Ecto neural progenitor cell (in vitro differentiated cells): ENCODE results near the gene HECTD4.
"Not testable (repeated sequence)": the region's sequence is repeated elsewhere in the genome, so short reads cannot be mapped to it uniquely, and the experiment has no call there.

Experiments used
- DNase-seq: peaks from one replicate; pipeline ENCODE4 v3.0.0-alpha.2; 2018; ENCODE audit warnings: low spot score

Gene HECTD4

DNA sequence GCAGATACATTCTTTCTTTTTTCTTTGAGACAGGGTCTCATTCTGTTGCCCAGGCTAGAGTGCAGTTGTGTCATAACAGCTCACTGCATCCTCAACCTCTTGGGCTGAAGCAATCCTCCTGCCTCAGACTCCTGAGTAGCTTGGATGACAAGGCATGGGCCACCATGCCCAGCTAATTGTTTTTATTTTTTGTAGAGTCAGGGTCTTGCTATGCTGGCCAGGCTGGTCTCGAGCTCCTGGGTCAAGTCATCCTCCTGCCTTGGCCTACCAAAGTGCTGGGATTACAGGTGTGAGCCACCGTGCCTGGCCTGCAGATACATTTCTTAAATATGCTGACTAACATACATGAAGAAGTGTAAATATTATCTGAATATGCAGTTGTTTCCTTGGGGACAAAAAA is 115.8 kb downstream of the HECTD4 start:
- no peak for DNase-seq

DNA sequence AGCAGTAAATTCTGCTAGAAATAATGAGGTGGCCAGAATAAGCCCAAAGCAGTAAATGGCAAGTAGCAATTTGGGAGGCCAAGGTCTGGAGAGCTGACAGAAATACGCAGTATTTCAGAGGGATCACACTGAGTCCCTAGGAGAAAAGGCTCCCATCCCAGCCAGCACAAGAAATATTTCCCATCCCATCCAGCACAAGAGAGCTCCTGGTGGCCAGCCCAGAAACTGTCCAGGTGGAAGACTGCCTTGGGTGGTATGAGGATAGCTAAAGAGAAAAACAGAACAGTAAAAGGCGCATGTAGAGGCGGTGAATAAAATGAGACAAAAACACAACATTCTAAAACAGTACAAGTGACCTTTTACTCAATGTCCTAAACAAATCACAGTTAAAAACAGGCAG is 120.7 kb downstream of the HECTD4 start:
- DNase-seq: no peak

DNA sequence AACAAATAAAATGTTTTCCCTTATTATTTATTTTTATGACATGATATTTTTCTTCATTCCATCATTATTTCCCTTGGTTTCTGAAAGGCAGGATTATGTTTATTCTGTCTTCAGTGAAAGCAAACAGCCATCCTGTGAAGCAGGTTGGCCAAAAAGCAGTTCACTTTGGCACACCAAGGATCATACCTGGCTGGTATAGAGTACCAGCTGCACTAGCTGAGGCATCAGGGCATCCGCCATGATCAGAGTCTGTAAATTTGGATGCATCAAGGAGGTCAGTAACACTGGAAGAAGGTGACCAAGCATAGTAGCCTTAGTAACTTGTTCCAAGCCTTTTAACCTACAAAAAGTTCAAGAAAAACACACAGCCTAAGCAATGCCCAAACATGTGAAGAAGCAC is 123.3 kb downstream of the HECTD4 start:
- no peak for DNase-seq

DNA sequence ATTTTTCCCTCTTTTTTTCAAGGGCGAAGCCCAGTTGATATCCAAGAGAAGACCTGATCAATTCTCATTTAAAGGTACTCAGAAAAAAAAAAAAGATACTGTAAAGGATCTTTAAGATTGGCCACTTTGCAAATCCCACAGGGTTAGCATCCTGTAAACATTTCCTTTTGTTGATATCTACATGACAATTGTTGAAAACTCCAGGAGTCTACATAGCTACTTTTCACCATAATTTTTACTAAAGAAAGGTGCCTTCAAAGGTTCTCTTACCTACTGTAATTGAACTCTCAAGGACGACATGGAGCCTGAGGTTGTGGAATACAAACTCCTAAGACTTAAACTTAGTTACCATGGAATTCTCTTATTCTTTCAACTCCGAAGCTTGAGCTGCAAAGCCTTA is 125.5 kb downstream of the HECTD4 start:
- DNase-seq: no peak

DNA sequence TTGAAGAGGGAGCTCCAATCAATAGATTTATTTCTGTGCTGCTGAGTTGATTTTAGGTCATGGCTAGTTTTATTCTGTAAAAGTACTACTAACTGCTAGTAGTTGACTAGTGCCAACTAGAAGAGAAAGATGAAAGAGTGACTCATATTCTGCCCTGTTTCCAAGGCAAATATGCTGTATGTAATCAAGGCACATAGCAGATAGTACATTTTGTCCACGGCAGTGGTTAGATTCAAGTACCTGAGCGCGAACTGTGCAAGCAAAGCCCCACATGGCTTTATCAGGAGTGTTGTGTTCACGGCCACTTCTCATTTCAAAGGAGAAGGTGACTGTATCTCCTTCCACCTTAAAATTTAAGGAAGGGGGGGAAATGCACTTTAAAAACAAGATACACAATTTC is 130.0 kb downstream of the HECTD4 start:
- DNase-seq: no peak

GRCh38 chr12:112244902-112245301 is 137.3 kb downstream of the HECTD4 start:
- DNase-seq: not testable (repeated sequence)

DNA sequence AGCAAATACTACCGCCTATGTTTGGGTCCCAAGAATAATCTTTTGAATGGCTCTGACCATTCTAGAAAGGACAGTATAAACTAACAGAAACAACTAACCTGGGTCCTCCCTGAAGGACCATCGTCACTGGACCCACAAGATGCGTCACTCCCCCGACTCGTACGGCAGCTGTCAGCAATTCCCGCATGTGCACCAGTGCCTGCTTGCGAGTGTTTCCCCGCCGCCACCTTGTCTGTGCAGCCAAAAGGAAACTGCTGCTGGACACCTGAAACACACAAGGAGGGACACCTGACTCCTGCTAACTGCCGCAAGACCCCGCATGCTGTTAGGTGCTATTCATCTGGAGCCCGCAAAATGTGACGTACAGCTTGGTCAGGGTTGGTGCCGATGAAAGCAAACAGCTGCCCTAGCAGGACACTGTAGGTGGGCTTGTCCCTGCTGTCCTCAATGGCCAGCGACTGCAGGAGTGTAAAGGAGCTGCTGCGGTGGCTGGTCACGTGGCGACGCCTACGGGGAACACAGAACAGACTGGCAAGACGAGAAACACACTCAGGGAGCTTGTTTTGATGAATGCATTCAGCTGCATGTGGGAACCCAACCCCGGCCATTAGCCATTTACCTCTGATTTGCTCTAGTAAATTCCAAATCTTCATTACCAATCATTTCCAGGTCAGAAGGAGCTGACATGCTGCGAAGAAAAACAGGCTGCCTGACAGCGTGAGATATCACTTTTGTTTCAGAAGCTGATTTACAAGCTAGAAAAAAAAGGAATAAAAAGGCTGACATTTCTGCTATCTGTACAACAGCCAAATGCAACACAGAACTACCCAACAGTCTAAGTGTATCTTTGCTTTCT is 138.7 kb downstream of the HECTD4 start:
- no peak for DNase-seq

- no peak for DNase-seq
Measured at GRCh38 chr12:112241176-112241575, 141.1 kb downstream of the HECTD4 start.

DNA sequence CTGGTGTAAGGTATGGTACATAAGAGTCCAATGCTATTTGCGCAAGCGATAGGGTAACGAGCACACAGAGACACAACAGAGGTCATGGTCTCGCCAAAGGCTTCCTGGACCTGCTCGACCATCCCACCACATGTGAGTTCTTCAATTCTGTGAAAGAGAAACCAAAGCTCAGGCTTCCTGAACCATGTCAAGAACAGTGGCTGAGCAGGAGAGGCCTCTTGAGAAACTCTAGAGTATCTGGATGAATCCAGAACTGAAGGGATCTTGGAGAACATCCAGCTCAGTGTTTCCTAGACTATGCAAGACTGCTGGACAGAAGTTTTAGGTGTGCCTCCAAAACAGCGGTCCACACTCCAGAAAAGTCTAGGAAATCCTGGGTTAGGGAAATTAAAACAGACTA is 142.3 kb downstream of the HECTD4 start:
- no peak for DNase-seq

DNA sequence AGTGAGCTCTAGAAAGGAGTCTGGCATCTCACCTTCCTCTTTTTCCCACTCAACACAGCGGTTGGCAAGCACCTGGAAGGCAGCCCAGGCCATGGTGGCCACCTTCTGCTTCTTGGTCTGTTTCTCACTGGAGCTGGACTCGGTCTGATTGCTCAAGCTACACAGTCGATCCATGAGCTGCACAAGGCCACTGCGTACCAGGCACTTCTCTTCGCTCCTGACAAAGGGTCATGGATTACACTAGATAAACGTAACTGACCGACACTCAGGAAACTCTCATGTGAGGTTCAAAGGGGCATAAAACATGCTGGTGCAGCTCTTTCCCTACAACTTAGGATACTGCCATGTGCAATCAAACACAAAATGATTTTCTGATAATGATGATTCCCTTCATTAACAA is 143.2 kb downstream of the HECTD4 start:
- no peak for DNase-seq

DNA sequence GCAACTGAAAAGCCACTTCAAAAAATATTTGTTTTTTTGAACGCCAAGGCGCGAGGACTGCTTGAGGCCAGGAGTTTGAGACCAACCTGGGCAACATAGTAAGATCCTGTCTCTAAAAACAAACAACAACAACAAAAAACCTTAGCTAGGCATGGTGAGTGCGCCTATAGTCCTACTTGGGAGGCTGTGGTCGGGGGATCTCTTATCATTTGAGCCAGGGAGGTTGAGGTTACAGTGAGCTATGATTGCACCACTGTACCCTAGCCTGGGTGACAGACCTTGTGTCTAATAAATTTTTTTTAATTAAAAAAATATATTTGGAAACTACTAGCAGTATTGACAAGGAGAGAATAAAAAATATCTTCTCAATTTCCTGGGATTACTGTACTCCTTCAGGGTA is 143.8 kb downstream of the HECTD4 start:
- no peak for DNase-seq

DNA sequence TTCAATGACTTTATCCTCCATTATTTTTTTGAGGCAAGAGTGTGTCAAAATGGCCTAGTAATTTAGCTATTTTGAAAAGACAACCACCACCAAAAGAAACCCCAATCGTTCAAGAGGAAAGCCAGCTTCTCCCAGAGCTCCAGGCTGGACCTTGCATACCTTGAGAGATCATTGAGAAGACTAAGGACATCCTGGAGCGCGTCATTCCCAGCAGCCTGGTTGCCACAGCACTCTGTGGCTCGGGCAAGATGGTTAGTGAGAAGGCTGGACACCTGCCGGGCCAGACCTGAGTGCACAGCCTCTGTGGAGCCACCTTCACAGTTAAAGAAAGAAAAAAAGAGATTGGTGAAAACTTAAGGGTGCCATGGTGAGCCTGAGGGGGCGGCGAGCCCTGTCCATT is 145.4 kb downstream of the HECTD4 start:
- no peak for DNase-seq

DNA sequence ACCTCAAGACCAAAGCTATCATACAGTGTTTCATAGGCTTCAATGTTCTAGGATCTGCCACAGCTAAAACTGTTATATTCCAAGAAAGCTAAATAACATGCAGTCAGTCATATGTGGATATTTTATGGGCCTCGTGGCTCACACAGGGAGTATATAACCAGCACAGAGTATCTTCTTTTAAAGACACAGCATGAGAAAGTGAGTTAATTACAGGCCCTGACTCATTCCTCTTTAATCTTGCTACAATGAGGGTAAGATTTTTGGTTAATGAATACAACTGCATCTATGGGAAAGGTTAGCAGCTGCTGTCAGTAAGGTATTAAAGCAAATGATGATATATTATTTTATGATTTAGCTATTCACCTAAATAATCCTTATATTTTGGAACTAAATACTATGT is 145.8 kb downstream of the HECTD4 start:
- no peak for DNase-seq

DNA sequence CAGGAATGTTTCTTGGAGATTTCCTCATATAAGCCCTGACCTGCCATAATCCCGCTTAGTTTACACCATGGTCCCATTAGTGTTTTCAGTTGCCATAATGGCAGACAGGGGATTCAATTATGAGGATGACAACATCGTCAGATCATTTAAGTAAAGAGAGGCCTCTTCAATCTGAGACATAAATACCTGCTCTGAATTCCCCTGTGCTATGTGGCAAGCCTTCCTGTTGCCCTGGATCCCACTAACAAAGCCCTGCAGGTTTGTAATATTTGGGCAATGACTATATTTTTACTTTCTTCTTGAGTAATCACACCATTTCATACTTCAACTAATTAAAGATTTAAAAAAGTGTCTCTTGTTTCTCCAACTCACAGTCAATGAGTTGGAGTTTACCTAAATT is 147.9 kb downstream of the HECTD4 start:
- no peak for DNase-seq

DNA sequence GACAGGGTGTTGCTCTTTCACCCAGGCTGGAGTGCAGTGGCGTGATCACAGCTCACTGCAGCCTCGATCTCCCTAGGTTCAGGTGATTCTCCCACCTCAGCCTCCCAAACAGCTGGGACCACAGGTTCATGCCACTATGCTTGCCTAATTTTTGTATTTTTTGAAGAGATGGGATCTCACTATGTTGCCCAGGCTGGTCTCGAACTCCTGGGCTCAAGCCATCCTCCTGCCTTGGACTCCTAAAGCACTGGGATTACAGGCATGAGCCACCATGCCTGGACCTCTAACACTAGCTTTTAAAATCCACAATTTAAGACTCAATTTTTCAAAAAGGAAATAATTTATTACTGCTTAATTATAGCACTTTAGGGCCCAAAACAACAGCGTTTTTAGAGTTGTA is 149.0 kb downstream of the HECTD4 start:
- DNase-seq: no peak

DNA sequence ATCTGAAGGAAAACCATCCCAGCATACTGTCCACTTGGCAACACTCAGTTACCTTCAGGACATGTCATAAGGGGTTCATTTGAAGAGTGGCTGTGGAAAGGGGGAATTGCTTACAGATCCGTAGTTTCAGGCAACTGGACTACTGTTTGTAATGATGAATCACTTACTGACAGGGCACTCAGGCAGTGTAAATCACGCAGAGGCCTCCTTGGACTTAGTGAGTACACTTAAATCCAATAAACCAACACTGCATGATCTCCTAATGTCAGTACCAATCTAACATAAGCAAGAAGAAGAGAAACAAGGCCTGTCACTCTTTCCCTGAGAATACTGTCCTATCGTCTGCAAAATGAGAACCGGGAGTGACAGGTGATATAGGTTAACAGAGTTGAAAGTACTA is 152.1 kb downstream of the HECTD4 start:
- no peak for DNase-seq

DNA sequence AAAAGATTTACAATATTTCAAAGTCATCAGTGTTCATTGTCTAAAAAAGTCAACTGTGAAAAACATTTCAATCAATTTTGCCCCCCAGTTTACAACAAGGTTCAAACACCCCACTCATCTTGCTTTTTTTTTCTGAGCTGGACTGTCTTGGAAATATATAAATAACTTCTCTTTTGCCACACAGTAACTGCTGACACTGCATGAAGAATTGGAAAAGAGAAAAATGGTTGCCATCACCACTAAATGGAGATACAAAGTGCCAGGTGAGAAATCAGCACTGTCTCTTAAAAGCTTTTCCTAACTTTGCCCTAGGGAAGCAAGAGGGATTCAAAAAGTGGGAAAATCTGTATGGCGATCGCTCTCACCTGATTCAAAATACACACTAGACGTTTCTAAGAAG is 155.5 kb downstream of the HECTD4 start:
- DNase-seq: no peak

DNA sequence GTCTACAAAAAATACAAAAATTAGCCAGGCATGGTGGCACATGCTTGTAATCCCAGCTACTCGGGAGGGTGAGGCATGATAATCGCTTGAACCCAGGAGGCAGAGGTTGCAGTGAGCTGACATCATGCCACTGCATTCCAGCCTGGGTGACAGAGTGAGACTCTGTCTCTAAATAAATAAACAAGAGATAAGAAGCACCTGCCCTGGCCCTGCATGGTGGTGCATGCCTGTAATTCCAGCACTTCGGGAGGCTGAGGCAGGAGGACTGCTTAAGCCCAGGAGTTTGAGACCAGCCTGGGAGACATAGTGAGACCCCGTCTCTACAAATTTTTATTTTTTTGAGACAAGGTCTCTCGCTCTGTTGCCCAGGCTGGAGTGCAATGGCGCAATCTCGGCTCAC is 161.6 kb downstream of the HECTD4 start:
- not testable (repeated sequence) for DNase-seq

DNA sequence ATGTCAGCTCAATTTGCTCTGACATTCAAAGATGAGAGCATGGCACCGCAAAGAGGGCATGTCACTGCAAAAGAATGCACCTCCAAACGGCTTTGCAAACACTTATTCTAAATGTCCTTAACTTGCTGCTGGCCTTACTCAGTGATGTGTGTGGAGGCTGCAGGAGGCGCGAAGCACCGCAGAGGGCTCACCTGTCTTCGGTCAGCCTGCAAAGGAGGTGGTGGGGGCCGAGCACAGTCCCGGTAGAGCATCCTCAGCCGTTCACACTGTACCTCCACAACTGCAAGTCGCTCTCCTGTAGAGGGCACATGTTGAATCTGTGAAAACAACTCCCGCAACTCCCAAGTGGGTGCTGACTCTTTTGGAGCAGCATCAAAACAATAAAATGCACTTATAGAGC is 163.0 kb downstream of the HECTD4 start:
- DNase-seq: no peak

DNA sequence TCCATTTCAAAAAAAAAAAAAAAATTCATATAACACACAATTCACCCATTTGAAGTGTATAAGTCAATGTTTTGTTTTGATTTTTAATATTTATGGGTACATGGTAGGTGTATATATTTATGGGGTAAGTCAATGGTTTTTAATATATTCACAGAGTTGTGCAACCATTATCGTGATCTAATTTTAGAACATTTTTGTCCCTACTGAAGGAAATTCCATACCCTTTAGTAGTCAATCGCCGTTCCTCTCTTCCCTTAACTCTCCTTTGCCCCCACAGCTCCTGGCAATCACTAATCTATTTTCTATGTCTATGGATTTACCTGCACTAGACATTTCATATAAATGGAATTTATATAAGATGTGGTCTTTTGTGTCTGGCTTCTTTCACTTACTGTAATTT is 164.1 kb downstream of the HECTD4 start:
- no peak for DNase-seq

- DNase-seq: no peak
Measured at GRCh38 chr12:112217647-112218046, 164.6 kb downstream of the HECTD4 start.

DNA sequence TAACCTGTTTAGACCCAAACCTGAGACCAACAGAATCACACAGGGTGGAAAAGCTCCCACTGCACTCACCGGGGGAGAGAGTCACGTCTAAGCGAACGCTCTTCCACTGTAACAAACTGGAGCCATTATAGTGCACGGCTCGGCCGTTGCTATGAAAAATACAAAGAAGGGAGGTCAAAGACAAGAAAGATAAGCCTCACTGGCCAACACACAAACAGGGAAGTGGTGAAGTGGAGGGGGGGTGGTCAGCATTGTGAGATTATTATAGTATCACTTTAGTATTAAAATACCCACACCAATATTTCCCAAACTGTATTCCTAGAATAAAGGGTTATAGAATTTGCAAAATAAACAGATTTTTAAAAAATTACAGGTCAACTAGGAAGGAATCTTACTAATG is 166.0 kb downstream of the HECTD4 start:
- no peak for DNase-seq

- no peak for DNase-seq
Measured at GRCh38 chr12:112214064-112214463, 168.2 kb downstream of the HECTD4 start.

- no peak for DNase-seq
Measured at GRCh38 chr12:112208301-112208910, 173.8 kb downstream of the HECTD4 start.
